HG03354 (cell line): ENCODE results near the gene TWIST2.

ENCODE experiments used
- ATAC-seq: cut with Tn5 transposase; IDR thresholded peaks from one replicate; pipeline ENCODE4 v1.9.1; 2021; ENCODE audit warnings: mild to moderate bottlenecking; ENCODE audit not compliant: unreplicated experiment, poor library complexity, severe bottlenecking

Gene TWIST2

GRCh38 chr2:238945433-238946150, 97.7 kb downstream of the TWIST2 start:
- ATAC-seq, result no peak

- no peak for ATAC-seq
Observed at GRCh38 chr2:238946318-238947242, 98.7 kb downstream of the TWIST2 start.

- ATAC-seq, result no peak
Observed at GRCh38 chr2:238947243-238947760, 99.4 kb downstream of the TWIST2 start.

- no peak for ATAC-seq
Observed at GRCh38 chr2:238947920-238948710, 100.2 kb downstream of the TWIST2 start.

- no peak for ATAC-seq
Observed at GRCh38 chr2:238948765-238949641, 101.1 kb downstream of the TWIST2 start.

GRCh38 chr2:238949710-238950345, 101.9 kb downstream of the TWIST2 start:
- no peak for ATAC-seq

GRCh38 chr2:238950551-238950950, 102.7 kb downstream of the TWIST2 start:
- no peak for ATAC-seq

- no peak for ATAC-seq
Observed at GRCh38 chr2:238952261-238952919, 104.5 kb downstream of the TWIST2 start.

GRCh38 chr2:238954841-238955591, 107.1 kb downstream of the TWIST2 start:
- ATAC-seq, result no peak

- ATAC-seq, result no peak
Observed at GRCh38 chr2:238955648-238956531, 108.0 kb downstream of the TWIST2 start.

GRCh38 chr2:238956676-238957075, 108.8 kb downstream of the TWIST2 start:
- ATAC-seq, result no peak
